ENCODE measurements around the gene IFIT5.
"Not testable (repeated sequence)": the region's sequence is repeated elsewhere in the genome, so short reads cannot be mapped to it uniquely, and the experiment has no call there.

IFIT5 gene

DNA sequence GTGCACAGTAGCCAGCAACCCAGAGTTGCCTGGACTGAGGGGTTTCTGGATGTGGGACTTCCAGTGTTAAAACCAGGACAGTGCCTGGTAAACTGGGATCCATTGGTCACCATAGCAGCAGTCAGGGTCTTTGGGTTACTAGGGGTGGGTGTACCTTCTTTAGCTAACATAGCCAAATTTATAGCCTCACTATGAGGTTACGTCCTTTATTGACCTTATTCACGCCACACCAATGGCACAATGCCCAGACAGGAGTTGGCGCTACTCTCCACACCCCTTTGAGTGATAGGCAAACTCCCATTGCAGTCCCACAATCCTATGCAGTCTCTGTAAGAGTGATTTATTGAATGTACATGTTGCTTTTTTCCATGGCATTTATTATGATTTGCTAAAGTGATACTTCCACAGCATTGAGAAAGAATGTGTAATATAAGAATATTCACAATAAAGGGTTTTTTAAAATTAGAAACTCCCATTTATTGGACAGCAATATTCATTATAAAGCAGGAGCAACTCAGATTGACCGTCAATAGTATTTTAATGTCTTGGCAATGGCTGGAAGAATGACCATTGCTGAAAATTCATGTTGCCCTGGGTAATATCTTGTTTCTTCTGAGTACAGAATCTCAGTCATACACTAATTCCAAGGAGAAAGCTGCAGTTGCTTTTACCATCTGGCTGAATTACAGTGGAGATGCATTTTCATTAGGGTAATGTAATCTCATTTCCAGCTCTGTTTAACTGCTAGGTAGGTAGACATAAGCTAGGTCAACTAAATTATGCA lies 26.1 kb downstream of the IFIT5 start:
- Mint-ChIP-seq H3K9me3 (no peaks in the 10 kb centered on the region), H3K36me3 (ENCODE audit: low read depth) (no peaks in the 10 kb centered on the region), H3K27ac (no peak overlapping the region), H3K4me1 (no peaks in the 10 kb centered on the region), H3K4me3 (no peak overlapping the region), H3K27me3 (peaks cover 17% of the 10 kb centered on the region)
- ATAC-seq: no peak
- DNase-seq: no peak

DNA sequence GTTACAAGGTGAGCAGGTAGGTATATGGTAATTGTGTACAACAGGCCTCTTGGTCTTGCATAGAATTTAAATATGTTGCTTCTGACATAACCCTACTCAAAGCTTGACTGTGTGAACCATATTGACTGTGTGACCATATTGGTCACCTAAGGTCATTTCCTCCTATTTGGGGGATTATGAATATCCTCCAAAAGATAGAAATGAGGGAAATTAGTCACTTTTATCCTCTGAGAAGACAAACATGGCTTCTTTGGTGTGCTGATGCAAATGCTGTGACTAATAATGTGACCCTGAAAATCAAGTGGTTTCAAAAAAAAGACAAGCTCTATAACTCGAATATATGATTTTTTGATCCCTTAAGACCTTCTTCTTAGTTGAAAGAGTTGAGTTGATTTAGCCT lies 27.9 kb downstream of the IFIT5 start:
- no peak overlapping the region for H3K27ac Mint-ChIP-seq

DNA sequence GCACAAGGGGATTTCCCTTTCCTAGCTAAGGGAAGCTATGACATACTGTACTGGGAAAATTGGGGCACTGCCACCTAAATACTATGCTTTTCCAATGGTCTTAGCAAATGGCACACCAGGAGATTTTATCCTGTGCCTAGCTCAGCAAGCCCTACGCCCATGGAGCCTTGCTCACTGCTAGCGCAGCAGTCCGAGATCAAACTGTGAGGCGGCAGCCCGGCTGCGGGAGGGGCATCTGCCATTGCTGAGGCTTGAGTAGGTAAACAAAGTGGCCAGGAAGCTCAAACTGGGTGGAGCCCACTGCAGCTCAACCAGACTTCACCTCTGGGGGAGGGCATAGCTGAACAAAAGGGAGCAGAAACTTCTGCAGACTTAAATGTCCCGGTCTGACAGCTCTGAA lies 30.5 kb downstream of the IFIT5 start:
- not testable (repeated sequence) for H3K4me1 Mint-ChIP-seq; ATAC-seq; H3K27me3 Mint-ChIP-seq; DNase-seq; H3K4me3 Mint-ChIP-seq; H3K27ac Mint-ChIP-seq; H3K36me3 Mint-ChIP-seq (ENCODE audit: low read depth); H3K9me3 Mint-ChIP-seq

More for the DNA sequence above, 27.9 kb downstream of the IFIT5 start:
- H3K4me3 Mint-ChIP-seq: no peak overlapping the region
- no peaks in the 10 kb centered on the region for H3K4me1 Mint-ChIP-seq
- no peak for ATAC-seq
- no peaks in the 10 kb centered on the region for H3K36me3 Mint-ChIP-seq (ENCODE audit: low read depth)
- H3K9me3 Mint-ChIP-seq: no peaks in the 10 kb centered on the region
- peaks cover 9% of the 10 kb centered on the region for H3K27me3 Mint-ChIP-seq
- no peak for DNase-seq

DNA sequence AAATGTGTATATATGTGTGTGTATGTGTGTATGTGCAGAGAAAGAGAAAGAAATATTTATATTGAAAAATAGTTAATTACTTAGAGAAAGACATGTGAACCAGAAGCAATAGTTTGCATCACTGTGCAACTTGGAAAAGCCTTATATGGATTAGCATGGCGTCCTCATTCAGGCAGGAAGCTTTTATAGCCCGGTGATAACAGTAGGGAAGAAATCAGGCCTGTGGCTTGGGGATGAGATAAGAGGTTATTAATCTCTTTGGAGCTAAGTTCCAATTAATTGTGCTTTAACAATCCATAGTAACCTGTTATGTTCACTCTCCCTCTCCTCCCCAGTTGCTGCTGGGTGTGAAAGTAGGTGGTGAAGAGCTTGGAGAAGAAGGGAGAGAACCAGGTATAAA lies 36.5 kb downstream of the IFIT5 start:
- ATAC-seq (no peak), DNase-seq (no peak)
- Mint-ChIP-seq H3K9me3 (no peaks in the 10 kb centered on the region), H3K36me3 (ENCODE audit: low read depth) (no peaks in the 10 kb centered on the region), H3K4me1 (peaks cover 6% of the 10 kb centered on the region), H3K27ac (no peak overlapping the region), H3K27me3 (peaks cover 2% of the 10 kb centered on the region), H3K4me3 (no peak overlapping the region)

DNA sequence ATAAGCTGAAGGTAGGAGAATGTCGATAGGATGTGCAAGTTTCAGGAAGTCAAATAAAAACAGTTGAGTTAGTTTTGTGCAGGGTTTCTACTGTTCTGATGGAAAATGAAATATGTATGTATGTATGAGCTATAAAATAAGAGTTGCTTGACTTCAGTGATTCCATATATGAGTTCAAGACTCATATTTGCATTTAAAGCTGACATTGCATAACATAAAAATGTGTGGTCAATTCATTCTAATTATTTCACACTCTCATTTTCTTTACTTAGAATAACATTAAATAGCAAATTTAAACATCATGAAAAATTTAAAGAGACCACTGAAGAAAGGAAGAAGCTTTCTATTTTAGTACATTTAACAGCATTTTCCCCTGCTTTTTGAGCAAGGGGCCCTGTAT lies 37.8 kb downstream of the IFIT5 start:
- no peak overlapping the region for H3K4me3 Mint-ChIP-seq
- H3K9me3 Mint-ChIP-seq: no peaks in the 10 kb centered on the region
- peaks cover 3% of the 10 kb centered on the region for H3K27me3 Mint-ChIP-seq
- no peak overlapping the region for H3K27ac Mint-ChIP-seq
- no peaks in the 10 kb centered on the region for H3K36me3 Mint-ChIP-seq (ENCODE audit: low read depth)
- ATAC-seq (no peak), DNase-seq (no peak)
- peaks cover 6% of the 10 kb centered on the region for H3K4me1 Mint-ChIP-seq

DNA sequence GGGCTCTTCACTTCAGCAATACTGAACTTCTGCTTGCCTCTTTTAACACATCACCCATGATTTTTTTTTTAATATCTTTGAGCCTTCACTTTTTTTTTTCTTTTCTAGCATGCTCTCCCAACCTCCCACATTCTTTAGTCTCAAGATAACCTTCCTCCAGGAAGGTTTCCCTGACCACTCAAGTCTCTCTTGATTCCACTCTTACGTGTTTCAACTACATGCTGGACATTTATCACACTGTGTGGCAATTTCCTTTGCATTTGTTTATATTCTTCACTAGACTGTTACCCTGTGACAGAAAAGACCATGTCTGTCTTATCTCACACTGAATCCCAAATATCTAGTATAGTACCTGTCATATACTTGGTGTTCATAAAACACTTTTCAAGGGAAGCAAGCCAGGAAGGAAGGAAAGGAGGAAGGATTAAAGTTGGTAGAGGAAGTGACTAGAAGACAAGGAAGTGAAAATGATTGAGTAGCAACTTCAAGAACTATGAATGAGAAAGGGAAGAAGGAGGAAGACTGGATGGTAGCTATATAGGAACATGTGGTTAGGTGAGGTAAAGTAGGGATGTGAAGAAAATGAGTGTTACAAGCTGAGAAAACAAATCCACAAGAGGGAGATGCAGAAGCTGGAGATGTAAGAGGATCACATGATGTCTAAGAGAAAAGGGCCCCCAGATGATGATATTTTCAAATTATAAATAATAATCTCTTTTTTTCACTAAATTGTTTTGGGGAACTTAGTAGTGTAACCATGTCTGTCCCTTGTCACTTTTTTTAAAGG lies 40.4 kb downstream of the IFIT5 start:
- H3K27me3 Mint-ChIP-seq: peaks cover 7% of the 10 kb centered on the region
- ATAC-seq (no peak), DNase-seq (no peak)
- H3K9me3 Mint-ChIP-seq: no peaks in the 10 kb centered on the region
- H3K4me1 Mint-ChIP-seq: peaks cover 6% of the 10 kb centered on the region
- no peak overlapping the region for H3K4me3 Mint-ChIP-seq
- no peak overlapping the region for H3K27ac Mint-ChIP-seq
- no peaks in the 10 kb centered on the region for H3K36me3 Mint-ChIP-seq (ENCODE audit: low read depth)

DNA sequence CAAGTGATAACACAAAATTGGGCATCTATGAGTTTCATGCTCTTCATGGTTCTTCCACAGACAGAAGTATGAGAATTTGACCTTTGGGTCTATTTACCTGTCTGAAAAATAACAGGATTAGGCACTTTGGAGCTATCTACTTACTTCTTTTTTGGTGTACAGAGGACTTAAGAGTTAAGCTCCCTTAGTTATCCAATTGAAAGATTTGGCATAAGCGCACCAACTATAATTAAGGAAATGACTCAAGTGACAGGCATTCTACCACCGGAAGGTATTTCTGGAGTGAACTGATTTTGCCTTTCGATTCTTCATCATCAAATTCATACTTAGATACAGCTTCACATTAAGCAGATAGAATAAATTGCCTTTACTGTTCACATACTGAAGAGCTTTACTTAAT lies 43.9 kb downstream of the IFIT5 start:
- H3K4me1 Mint-ChIP-seq: no peaks in the 10 kb centered on the region
- ATAC-seq: no peak

DNA sequence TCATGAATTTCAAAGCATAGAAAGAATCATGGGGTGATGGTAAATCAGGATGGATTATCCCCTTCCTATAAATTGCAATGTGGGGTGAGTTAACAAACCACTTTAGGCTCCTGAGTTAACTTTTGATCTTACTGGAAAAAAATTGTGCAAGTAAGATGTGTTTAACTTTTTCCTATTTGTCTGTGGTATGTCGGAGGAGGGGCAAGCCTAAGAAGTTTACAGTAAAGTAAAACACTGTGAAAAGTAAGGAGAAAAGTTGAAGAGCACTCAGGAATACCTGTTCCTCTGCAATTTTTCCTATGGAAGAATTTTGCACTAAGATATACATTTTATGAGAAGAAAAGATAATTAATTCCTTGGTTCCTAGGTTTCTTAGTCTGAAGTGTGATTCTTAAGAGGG lies 44.4 kb downstream of the IFIT5 start:
- H3K27me3 Mint-ChIP-seq: peaks cover 7% of the 10 kb centered on the region

More for the DNA sequence above, 43.9 kb downstream of the IFIT5 start:
- no peak for DNase-seq
- Mint-ChIP-seq H3K9me3 (no peaks in the 10 kb centered on the region), H3K27me3 (peaks cover 7% of the 10 kb centered on the region), H3K27ac (no peak overlapping the region), H3K36me3 (ENCODE audit: low read depth) (no peaks in the 10 kb centered on the region), H3K4me3 (no peak overlapping the region)

DNA sequence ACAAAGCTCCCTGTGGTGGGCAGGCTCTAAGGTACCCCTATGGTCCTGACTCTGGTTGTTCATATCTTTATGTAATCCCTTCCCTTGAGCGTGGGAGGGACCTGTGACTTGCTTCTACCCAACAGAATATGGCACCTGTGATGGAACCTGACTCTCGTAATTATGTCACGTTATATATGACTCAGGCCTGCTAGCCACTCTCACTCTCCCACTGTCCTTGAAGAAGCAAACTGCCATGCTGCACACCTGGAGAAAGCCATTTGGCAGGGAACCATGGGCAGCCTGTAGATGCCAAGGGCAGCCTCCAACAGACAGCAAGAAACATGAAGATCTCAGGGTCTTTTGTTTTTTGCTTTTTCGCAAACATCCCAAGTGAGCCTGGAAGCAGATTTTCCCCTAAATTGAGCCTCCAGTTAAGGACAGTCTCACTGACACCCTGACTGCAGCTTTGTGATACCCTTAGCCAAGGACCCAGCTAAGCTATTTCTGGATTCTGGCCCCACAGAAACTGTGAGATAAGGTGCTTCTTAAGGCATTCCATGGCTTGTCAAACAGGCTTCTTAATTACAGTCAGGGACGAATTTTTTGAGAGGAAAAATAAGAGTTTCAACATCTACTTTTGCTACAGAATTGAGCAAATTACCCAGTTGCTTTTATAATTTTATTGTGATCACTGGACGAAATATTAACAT lies 49.6 kb downstream of the IFIT5 start:
- no peak for ATAC-seq
- Mint-ChIP-seq H3K36me3 (ENCODE audit: low read depth) (no peaks in the 10 kb centered on the region), H3K9me3 (no peaks in the 10 kb centered on the region), H3K27me3 (peaks cover 3% of the 10 kb centered on the region), H3K4me3 (no peak overlapping the region), H3K4me1 (no peaks in the 10 kb centered on the region), H3K27ac (no peak overlapping the region)
- DNase-seq: no peak

More for the DNA sequence above, 44.4 kb downstream of the IFIT5 start:
- H3K4me1 Mint-ChIP-seq: no peaks in the 10 kb centered on the region
- ATAC-seq (no peak), DNase-seq (no peak)
- H3K36me3 Mint-ChIP-seq (ENCODE audit: low read depth): no peaks in the 10 kb centered on the region
- H3K27ac Mint-ChIP-seq: no peak overlapping the region
- H3K9me3 Mint-ChIP-seq: no peaks in the 10 kb centered on the region
- no peak overlapping the region for H3K4me3 Mint-ChIP-seq

DNA sequence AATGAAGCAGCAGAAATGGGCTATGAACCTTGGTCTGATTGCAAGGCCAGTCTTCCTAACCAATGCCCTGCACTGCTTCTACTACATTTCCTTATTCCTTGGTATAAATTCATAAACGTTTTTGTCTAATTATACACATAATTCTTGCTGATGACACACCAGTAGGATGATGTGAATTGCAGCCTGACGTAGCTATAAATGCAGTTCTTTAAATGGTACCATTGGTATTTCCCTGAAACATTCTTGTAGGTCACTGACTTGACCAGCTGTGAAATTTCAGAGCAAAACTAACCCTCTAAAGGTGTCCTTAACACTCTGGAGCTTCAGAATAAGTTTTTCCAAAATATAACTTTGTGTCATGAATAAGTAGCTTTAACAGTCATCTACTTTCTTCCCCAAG lies 50.8 kb downstream of the IFIT5 start:
- Mint-ChIP-seq H3K4me1 (peaks cover 3% of the 10 kb centered on the region), H3K4me3 (no peak overlapping the region), H3K36me3 (ENCODE audit: low read depth) (no peaks in the 10 kb centered on the region), H3K27me3 (peaks cover 2% of the 10 kb centered on the region), H3K27ac (no peak overlapping the region), H3K9me3 (no peaks in the 10 kb centered on the region)
- no peak for DNase-seq
- no peak for ATAC-seq

DNA sequence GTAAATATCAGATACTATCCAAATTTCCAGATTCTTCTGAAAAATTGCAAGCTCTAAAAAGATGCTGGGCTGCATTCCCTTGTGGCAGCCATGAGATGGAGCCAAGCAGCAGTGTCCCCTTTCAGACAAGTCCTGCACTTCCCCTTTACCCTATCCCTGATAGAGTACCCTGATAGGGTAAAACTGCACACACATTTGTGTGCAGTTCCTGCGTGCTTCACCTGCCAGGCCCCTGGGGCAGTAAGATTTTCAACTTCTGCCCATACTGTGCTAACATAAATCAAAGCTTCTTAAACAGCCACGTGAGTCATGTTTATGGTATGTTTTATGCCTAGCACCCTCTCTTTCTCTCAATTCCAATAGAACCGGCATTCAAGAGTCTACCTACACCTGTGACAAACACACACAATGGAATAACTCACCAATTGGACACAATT lies 52.2 kb downstream of the IFIT5 start:
- Mint-ChIP-seq H3K4me1 (peaks cover 3% of the 10 kb centered on the region), H3K27me3 (peaks cover 4% of the 10 kb centered on the region), H3K27ac (no peak overlapping the region), H3K4me3 (no peak overlapping the region), H3K9me3 (no peaks in the 10 kb centered on the region), H3K36me3 (ENCODE audit: low read depth) (no peaks in the 10 kb centered on the region)
- DNase-seq: no peak
- no peak for ATAC-seq

DNA sequence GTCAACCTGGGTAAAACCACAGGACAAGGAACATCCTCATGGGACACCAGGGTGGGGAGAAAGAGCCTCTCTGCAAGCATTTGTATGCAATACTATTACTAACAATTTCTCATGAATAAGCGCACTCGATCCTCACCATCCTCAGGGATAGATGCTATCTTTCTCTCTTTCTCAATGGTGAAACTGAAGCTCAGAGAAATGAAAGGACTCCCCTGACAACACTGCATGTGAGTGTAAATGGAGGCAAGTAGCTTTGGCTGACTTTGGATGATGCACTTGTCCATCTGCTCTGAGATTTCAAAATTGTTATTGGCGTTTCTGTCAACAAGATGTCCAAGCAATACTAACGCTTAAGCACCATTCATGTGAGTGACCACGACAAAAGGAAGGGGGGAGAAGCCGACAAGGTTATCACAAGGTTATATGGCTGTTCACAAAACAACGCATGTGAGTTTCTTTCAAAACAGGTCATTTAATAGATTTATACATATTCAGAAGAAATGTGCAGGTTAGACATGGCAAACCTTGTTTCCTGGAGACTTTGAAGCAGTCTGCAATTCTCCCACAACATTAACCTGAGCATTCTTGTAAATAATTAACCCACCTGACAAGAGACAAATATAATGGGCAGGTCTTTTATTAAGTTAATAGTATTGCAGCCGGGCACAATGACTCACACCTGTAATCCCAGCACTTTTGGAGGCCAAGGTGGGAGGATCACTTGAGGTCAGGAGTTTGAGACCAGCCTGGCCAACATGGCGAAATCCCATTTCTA lies 54.0 kb downstream of the IFIT5 start:
- peaks cover 3% of the 10 kb centered on the region for H3K4me1 Mint-ChIP-seq
- H3K9me3 Mint-ChIP-seq: no peaks in the 10 kb centered on the region
- H3K27ac Mint-ChIP-seq: no peak overlapping the region
- H3K36me3 Mint-ChIP-seq (ENCODE audit: low read depth): no peaks in the 10 kb centered on the region
- peaks cover 4% of the 10 kb centered on the region for H3K27me3 Mint-ChIP-seq
- no peak overlapping the region for H3K4me3 Mint-ChIP-seq
- no peak for ATAC-seq
- no peak for DNase-seq

DNA sequence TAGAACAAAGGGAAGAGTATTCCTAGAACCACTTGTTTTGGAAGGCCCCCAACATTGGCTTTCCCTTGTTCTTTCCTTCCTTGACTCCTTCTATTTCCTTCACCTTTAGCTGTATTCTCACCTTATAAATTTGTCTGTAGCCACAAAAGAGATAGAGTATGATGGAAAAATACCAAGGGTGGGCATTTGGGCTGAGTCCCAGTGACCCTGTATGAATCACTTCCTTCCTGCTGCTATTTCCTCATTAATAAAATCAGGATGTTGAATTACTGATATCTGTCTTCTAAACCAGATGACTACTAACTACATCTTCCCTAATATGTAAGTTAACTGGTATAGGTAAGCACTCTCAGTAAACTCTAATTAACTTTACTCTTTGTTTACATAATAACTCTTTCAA lies 55.1 kb downstream of the IFIT5 start:
- no peak overlapping the region for H3K4me3 Mint-ChIP-seq
- H3K9me3 Mint-ChIP-seq: no peaks in the 10 kb centered on the region
- no peak for ATAC-seq
- H3K4me1 Mint-ChIP-seq: peaks cover 3% of the 10 kb centered on the region
- DNase-seq: no peak
- H3K27me3 Mint-ChIP-seq: peaks cover 4% of the 10 kb centered on the region
- no peaks in the 10 kb centered on the region for H3K36me3 Mint-ChIP-seq (ENCODE audit: low read depth)
- H3K27ac Mint-ChIP-seq: no peak overlapping the region

Measured in activated naive CD8-positive, alpha-beta T cell treated with anti-CD3 and anti-CD28 coated beads, Interleukin-2, amount 50 U/mL, for 24 hours (primary cell).